Astrocyte (in vitro differentiated cells and primary cell): ENCODE results near the gene STAT1. TPM values are rescaled to one million over a fixed set of nuclear protein-coding genes. Genes with fewer than 3 reads are reported as not detected.

Source experiments
- DNase-seq: peaks from one replicate; pipeline ENCODE4 v3.0.0-alpha.2; 2010; ENCODE audit warnings: low read depth
- FAIRE-seq: peaks from 2 replicates; lab custom pipeline; 2011; peaks lifted over from hg19 to GRCh38; lab: Jason Lieb, UNC
- H2AFZ ChIP-seq: 2 replicates; pipeline ENCODE4 v1.6.0; 2012; ENCODE audit warnings: low read depth, low read length, inconsistent platforms
- H3K27ac ChIP-seq: 2 replicates; pipeline ENCODE4 v1.5.1; 2011; ENCODE audit warnings: low read depth, low read length, inconsistent platforms
- H3K27me3 ChIP-seq: 2 replicates; pipeline ENCODE4 v1.6.0; 2011; ENCODE audit warnings: low read length, inconsistent platforms; ENCODE audit not compliant: insufficient read depth
- H3K36me3 ChIP-seq: 2 replicates; pipeline ENCODE4 v1.5.1; 2011; ENCODE audit warnings: low read length, inconsistent platforms; ENCODE audit not compliant: insufficient read depth
- H3K4me1 ChIP-seq: 2 replicates; pipeline ENCODE4 v1.5.1; 2011; ENCODE audit warnings: low read length, inconsistent platforms; ENCODE audit not compliant: insufficient read depth
- H3K4me2 ChIP-seq: 2 replicates; pipeline ENCODE4 v1.6.0; 2012; ENCODE audit warnings: low read length, inconsistent platforms
- H3K4me3 ChIP-seq: 2 replicates; pipeline ENCODE4 v1.5.1; 2011; ENCODE audit warnings: low read depth, mild to moderate bottlenecking, low read length, inconsistent platforms; ENCODE audit not compliant: insufficient read depth
- H3K79me2 ChIP-seq: 2 replicates; pipeline ENCODE4 v1.6.0; 2012; ENCODE audit warnings: mild to moderate bottlenecking, low read length, inconsistent platforms; ENCODE audit not compliant: insufficient read depth
- H3K9ac ChIP-seq: 2 replicates; pipeline ENCODE4 v1.6.0; 2012; ENCODE audit warnings: mild to moderate bottlenecking, low read length, inconsistent platforms
- H3K9me3 ChIP-seq: 2 replicates; pipeline ENCODE4 v1.5.1; 2012; ENCODE audit warnings: low read depth, mild to moderate bottlenecking, low read length, inconsistent platforms; ENCODE audit not compliant: insufficient read depth
- H4K20me1 ChIP-seq: 2 replicates; pipeline ENCODE4 v1.6.0; 2012; ENCODE audit warnings: low read length, inconsistent platforms; ENCODE audit not compliant: insufficient read depth
- H3K27ac Mint-ChIP-seq: one replicate; pipeline ENCODE4 v1.8.0; 2021; ENCODE audit warnings: mild to moderate bottlenecking, mixed read lengths; ENCODE audit not compliant: unreplicated experiment
- H3K27me3 Mint-ChIP-seq: one replicate; pipeline ENCODE4 v1.8.0; 2021; ENCODE audit warnings: low read depth, mixed read lengths; ENCODE audit not compliant: unreplicated experiment
- H3K36me3 Mint-ChIP-seq: one replicate; pipeline ENCODE4 v1.8.0; 2021; ENCODE audit warnings: low read depth, mixed read lengths; ENCODE audit not compliant: unreplicated experiment
- H3K4me1 Mint-ChIP-seq: one replicate; pipeline ENCODE4 v1.8.0; 2021; ENCODE audit warnings: low read depth, mixed read lengths; ENCODE audit not compliant: unreplicated experiment
- H3K4me3 Mint-ChIP-seq: one replicate; pipeline ENCODE4 v1.8.0; 2021; ENCODE audit warnings: mild to moderate bottlenecking, moderate library complexity, mixed read lengths; ENCODE audit not compliant: unreplicated experiment
- H3K9me3 Mint-ChIP-seq: one replicate; pipeline ENCODE4 v1.8.0; 2021; ENCODE audit warnings: mild to moderate bottlenecking, mixed read lengths; ENCODE audit not compliant: unreplicated experiment
- EZH2 ChIP-seq: IDR thresholded peaks from 2 replicates; pipeline ENCODE4 v1.6.1; 2012; ENCODE audit warnings: mild to moderate bottlenecking, low read length, inconsistent platforms; ENCODE audit not compliant: insufficient read depth
- total RNA-seq: library from RNA; stranded (reverse); gene quantifications from 2 replicates; pipeline ENCODE4 v1.2.1, GENCODE V29; 2021
- TF ChIP-seq, protein P1 (sequence below): IDR thresholded peaks from 2 replicates; pipeline ENCODE4 v1.5.1; 2011; ENCODE audit warnings: low read depth, mild to moderate bottlenecking, inconsistent platforms, low read length, moderate library complexity; ENCODE audit not compliant: insufficient read depth

The STAT1 gene
- total RNA-seq, 1 donor from 2014 or later: 377 TPM

- Mint-ChIP-seq H3K27ac (no peak overlapping the region), H3K9me3 (no peaks in the 10 kb centered on the region), H3K36me3 (peaks cover 41% of the 10 kb centered on the region), H3K27me3 (no peaks in the 10 kb centered on the region), H3K4me3 (no peak overlapping the region), H3K4me1 (peaks cover 24% of the 10 kb centered on the region)
- Histone ChIP-seq H4K20me1 (peaks cover 10% of the 10 kb centered on the region), H3K36me3 (peaks cover 50% of the 10 kb centered on the region), H3K27ac (no peak overlapping the region), H3K4me1 (peaks cover 4% of the 10 kb centered on the region), H3K9ac (no peak overlapping the region), H3K4me3 (no peak overlapping the region), H3K9me3 (no peaks in the 10 kb centered on the region), H3K4me2 (no peak overlapping the region), H2AFZ (no peak overlapping the region), H3K79me2 (peaks cover 7% of the 10 kb centered on the region), H3K27me3 (no peaks in the 10 kb centered on the region)
- no peak for TF ChIP-seq EZH2
- TF ChIP-seq, protein P1, sequence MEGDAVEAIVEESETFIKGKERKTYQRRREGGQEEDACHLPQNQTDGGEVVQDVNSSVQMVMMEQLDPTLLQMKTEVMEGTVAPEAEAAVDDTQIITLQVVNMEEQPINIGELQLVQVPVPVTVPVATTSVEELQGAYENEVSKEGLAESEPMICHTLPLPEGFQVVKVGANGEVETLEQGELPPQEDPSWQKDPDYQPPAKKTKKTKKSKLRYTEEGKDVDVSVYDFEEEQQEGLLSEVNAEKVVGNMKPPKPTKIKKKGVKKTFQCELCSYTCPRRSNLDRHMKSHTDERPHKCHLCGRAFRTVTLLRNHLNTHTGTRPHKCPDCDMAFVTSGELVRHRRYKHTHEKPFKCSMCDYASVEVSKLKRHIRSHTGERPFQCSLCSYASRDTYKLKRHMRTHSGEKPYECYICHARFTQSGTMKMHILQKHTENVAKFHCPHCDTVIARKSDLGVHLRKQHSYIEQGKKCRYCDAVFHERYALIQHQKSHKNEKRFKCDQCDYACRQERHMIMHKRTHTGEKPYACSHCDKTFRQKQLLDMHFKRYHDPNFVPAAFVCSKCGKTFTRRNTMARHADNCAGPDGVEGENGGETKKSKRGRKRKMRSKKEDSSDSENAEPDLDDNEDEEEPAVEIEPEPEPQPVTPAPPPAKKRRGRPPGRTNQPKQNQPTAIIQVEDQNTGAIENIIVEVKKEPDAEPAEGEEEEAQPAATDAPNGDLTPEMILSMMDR: no peak
- DNase-seq (no peak), FAIRE-seq (no peak)
Observed at GRCh38 chr2:190920085-190920484, 93.9 kb downstream of the STAT1 start.

Other genes with a start within 250 kb of the STAT1 start
- 189 and 194 TPM in 2 replicates for gene GLS, start 133.3 kb downstream of the STAT1 start, total RNA-seq
- 1.6 and 2.3 TPM in 2 replicates for gene STAT4, start 136.8 kb upstream of the STAT1 start, total RNA-seq
- 95.7 TPM in 2 replicates for gene MYO1B, start 231.2 kb upstream of the STAT1 start, total RNA-seq